ENCODE results near the gene ALB.

Gene ALB

GRCh38 chr4:73450398-73451004 lies 46.4 kb downstream of the ALB start:
- DNase-seq (ENCODE audit: low read depth in 2 of 2), result no peak

GRCh38 chr4:73451404-73451803 lies 47.3 kb downstream of the ALB start:
- DNase-seq (ENCODE audit: low read depth in 2 of 2), result no peak

GRCh38 chr4:73451981-73452747 lies 48.1 kb downstream of the ALB start:
- DNase-seq (ENCODE audit: low read depth in 2 of 2), result no peak

- DNase-seq (ENCODE audit: low read depth in 2 of 2), result no peak
These were observed 49.0 kb downstream of the ALB start for GRCh38 chr4:73452953-73453700.

GRCh38 chr4:73453701-73454005 lies 49.6 kb downstream of the ALB start:
- no peak for DNase-seq (ENCODE audit: low read depth in 2 of 2)

- no peak for DNase-seq (ENCODE audit: low read depth in 2 of 2)
These were observed 50.8 kb downstream of the ALB start for GRCh38 chr4:73454920-73455319.

GRCh38 chr4:73456177-73457022 lies 52.3 kb downstream of the ALB start:
- no peak for DNase-seq (ENCODE audit: low read depth in 2 of 2)

- no peak for DNase-seq (ENCODE audit: low read depth in 2 of 2)
These were observed 54.3 kb downstream of the ALB start for GRCh38 chr4:73458184-73459047.

- no peak for DNase-seq (ENCODE audit: low read depth in 2 of 2)
These were observed 54.9 kb downstream of the ALB start for GRCh38 chr4:73459048-73459421.

GRCh38 chr4:73460913-73461522 lies 56.9 kb downstream of the ALB start:
- no peak for DNase-seq (ENCODE audit: low read depth in 2 of 2)

- DNase-seq (ENCODE audit: low read depth in 2 of 2), result no peak
These were observed 64.1 kb downstream of the ALB start for GRCh38 chr4:73468170-73468569.

- no peak for DNase-seq (ENCODE audit: low read depth in 2 of 2)
These were observed 66.6 kb downstream of the ALB start for GRCh38 chr4:73470728-73471127.
